Sigmoid colon (tissue), 7 donors: ENCODE data around the gene ARHGEF17. TPM values are rescaled to one million over a fixed set of nuclear protein-coding genes. Genes with fewer than 3 reads are reported as not detected.

Source experiments
- DNase-seq: peaks from one replicate; pipeline ENCODE4 v3.0.0-alpha.2; 2019
- H3K27ac ChIP-seq, 4 donors: fragments of 200-600 bp; sonication (generic); one replicate each; pipeline ENCODE4 v1.5.1; 2016 to 2019; ENCODE audit warnings: mild to moderate bottlenecking in 1 of 4
- H3K27me3 ChIP-seq, 3 donors: fragments of 200-600 bp; sonication (generic); one replicate each; pipeline ENCODE4 v1.5.1; 2019; ENCODE audit warnings: mild to moderate bottlenecking in 1 of 3
- H3K36me3 ChIP-seq, 4 donors: fragments of 200-600 bp; sonication (generic); one replicate each; pipeline ENCODE4 v1.5.1; 2016 to 2019
- H3K4me1 ChIP-seq, 4 donors: fragments of 200-600 bp; sonication (generic); one replicate each; pipeline ENCODE4 v1.5.1; 2017 to 2019
- H3K4me3 ChIP-seq, 4 donors: fragments of 200-600 bp; sonication (generic); one replicate each; pipeline ENCODE4 v1.5.1; 2017 to 2019; ENCODE audit warnings: mild to moderate bottlenecking in 2 of 4, moderate library complexity in 1 of 4
- H3K9me3 ChIP-seq, 4 donors: fragments of 200-600 bp in 3 of 4; sonication (generic) in 3 of 4; one replicate each; pipeline versions ENCODE4 v1.5.1 to v1.6.1; 2013 to 2019
- EP300 ChIP-seq, 4 donors: sonication (generic); formaldehyde crosslinking; IDR thresholded peaks; one replicate each; pipeline ENCODE4 v1.6.1; 2017; ENCODE audit warnings: antibody characterized with exemption in 4 of 4
- POLR2A ChIP-seq, 2 donors: fragments of 450-650 bp; IDR thresholded peaks; one replicate each; pipeline ENCODE4 v1.6.1; 2016; ENCODE audit warnings: antibody characterized with exemption in 2 of 2, mild to moderate bottlenecking in 2 of 2, moderate library complexity in 2 of 2
- POLR2AphosphoS5 ChIP-seq, 4 donors: sonication (generic); formaldehyde crosslinking; IDR thresholded peaks; one replicate each; pipeline ENCODE4 v1.6.1; 2017; ENCODE audit warnings: antibody characterized with exemption in 4 of 4
- WGBS, 2 donors: extraction: QIAGEN DNeasy Blood & Tissue Kit; methylation state at CpG; one replicate each; pipeline ENCODE4 v1.1.7; 2013; 5-methylcytosine and 5-hydroxymethylcytosine counted together
- intact Hi-C: fragments of 100-400 bp; cut with DNase I; formaldehyde crosslinking; loops from one replicate; pipeline ENCODE4 v1.15.1; 2023
- polyA plus RNA-seq, 3 donors: library from polyadenylated mRNA; stranded (reverse); fragments of 200-250 nt; gene quantifications; one replicate each; pipeline ENCODE4 v1.2.3, GENCODE V29; 2013
- total RNA-seq, 4 donors: library from RNA; depleted of rRNA; stranded (reverse); fragments of >200 nt; gene quantifications; one replicate each; pipeline ENCODE4 v1.1.0, GENCODE V29; 2016
- TF ChIP-seq, protein P1 (sequence below), 4 experiments: fragments of 450-650 bp in 3 of 4; fragments of 200-600 bp in 1 of 4; IDR thresholded peaks; one replicate each; pipeline ENCODE4 v1.5.1; 2016 to 2019; ENCODE audit warnings: antibody characterized with exemption in 4 of 4, mild to moderate bottlenecking in 3 of 4, moderate library complexity in 2 of 4
- donor health status: healthy with polysubstance abuse.
- donor health status: Bipolar disorder and iron deficiency.
- donor health status: healthy.

The ARHGEF17 gene
- total and polyA plus RNA-seq, 7 donors: 1.8 to 104 (median 38.2) TPM

DNA sequence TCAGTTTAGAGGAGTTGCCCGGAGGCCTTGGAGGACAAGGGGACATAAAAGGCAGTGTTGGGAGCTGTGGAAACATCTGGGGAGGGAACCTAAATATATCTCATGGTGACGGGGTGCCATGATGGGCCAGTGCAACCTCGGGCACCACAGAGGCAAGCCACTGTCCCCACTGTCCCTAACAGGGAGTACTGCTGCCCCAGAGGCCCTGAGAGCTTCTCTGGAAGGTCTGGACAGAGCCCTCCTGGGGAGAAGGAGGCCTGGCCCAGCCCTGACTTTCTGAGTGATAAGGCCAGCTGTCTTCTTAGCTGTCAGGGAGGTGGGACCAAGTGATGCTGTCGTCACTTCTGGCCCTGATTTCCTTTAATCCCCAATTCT is 41.4 kb upstream of the ARHGEF17 start:
- intact Hi-C loops: no loop called here
- no peaks in the 10 kb centered on the region for H3K36me3 ChIP-seq
- H3K27me3 ChIP-seq: peaks cover 11 to 27% (median 22%) of the 10 kb centered on the region in 3 donors
- H3K27ac ChIP-seq: no peak overlapping the region
- H3K4me1 ChIP-seq: peaks cover 0 to 7% (median 6%) of the 10 kb centered on the region in 4 donors
- peak; percentile 48 for DNase-seq
- H3K4me3 ChIP-seq: no peak overlapping the region
- WGBS, 2 donors: 85 to 86% methylated on average over 4 of the region's 4 CpGs
- H3K9me3 ChIP-seq: no peaks in the 10 kb centered on the region
- TF ChIP-seq EP300 (IDR thresholded peaks at IDR 0.05) (no peak), POLR2AphosphoS5 (IDR thresholded peaks at IDR 0.05) (no peak), POLR2A (IDR thresholded peaks at IDR 0.05) (no peak)
- TF ChIP-seq, protein P1, sequence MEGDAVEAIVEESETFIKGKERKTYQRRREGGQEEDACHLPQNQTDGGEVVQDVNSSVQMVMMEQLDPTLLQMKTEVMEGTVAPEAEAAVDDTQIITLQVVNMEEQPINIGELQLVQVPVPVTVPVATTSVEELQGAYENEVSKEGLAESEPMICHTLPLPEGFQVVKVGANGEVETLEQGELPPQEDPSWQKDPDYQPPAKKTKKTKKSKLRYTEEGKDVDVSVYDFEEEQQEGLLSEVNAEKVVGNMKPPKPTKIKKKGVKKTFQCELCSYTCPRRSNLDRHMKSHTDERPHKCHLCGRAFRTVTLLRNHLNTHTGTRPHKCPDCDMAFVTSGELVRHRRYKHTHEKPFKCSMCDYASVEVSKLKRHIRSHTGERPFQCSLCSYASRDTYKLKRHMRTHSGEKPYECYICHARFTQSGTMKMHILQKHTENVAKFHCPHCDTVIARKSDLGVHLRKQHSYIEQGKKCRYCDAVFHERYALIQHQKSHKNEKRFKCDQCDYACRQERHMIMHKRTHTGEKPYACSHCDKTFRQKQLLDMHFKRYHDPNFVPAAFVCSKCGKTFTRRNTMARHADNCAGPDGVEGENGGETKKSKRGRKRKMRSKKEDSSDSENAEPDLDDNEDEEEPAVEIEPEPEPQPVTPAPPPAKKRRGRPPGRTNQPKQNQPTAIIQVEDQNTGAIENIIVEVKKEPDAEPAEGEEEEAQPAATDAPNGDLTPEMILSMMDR (IDR thresholded peaks at IDR 0.05): no peak

DNA sequence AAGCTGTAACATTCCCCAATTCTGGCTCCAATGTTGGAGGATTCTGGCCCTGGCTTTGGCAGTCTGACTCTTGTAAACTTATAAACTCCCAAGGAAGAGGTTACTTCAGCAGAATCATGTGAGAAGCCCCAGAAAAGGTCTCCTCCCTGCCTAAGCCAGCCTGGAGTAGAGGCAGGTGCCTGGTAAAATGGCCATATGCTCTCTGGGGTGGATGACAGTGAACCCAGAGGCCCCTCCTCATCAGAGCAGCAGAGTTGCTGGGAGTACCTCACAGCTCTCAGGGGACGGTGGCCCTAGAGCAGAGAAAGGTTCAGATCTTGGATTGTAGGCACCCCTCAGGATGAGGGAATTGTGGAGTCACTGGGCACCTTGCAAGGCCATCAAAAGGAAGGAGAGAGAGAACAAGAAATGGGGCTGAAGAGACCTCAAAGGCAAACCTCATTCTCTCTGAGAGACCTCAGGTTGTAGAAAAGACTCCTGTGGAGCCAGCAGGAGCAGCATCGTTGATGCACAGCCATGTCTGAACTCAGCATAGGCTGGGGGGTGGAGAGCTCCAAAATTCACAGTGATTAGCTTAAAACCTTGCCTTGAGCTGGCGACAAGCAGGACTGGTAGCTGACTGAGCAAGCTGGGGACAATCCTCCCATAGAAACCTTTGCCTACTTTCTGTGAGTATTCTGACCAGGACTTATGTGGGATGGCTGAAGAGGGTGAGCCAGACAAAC is 40.8 kb upstream of the ARHGEF17 start:
- Histone ChIP-seq H3K4me3 (no peak overlapping the region), H3K36me3 (no peaks in the 10 kb centered on the region), H3K27ac (no peak overlapping the region), H3K4me1 (peaks cover 0 to 7% (median 6%) of the 10 kb centered on the region in 4 donors), H3K27me3 (peaks cover 11 to 27% (median 22%) of the 10 kb centered on the region in 3 donors), H3K9me3 (no peaks in the 10 kb centered on the region)
- intact Hi-C loops: no loop called here
- no peak for DNase-seq
- 81 to 84% methylated on average over 3 of the region's 3 CpGs for WGBS, 2 donors
- TF ChIP-seq POLR2A (IDR thresholded peaks at IDR 0.05) (no peak), EP300 (IDR thresholded peaks at IDR 0.05) (no peak), POLR2AphosphoS5 (IDR thresholded peaks at IDR 0.05) (no peak)
- TF ChIP-seq, protein P1 (IDR thresholded peaks at IDR 0.05): no peak

DNA sequence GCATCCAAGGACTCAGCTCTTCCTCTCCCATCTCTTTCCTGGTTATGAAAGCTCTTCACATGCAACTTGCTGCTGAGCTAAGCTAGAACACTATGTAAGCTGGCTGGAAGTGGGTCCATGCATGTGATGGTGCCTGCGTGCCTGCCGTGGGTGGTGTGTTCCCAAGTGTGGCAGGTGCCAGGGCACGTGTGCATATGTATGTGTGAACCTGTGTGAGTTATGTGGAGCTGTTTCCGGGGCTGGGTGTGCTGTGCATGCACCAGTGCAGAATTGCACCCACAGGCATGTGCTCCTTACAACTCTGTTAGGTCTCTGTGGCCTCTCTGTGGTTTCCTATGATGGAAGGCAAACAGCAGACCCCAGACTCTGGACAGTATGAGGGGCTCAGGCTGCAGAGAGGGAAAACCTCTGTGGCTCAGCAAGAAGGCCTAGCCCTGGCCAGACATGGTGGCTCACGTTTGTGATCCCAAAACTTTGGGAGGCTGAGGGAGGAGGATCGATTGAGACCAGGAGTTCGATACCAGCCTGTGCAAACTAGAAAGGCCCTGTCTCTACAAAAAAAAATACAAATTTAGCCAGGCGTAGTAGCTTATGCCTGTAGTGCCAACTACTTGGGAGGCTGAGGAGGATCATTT is 40.1 kb upstream of the ARHGEF17 start:
- H3K27ac ChIP-seq: no peak overlapping the region
- no peak overlapping the region for H3K4me3 ChIP-seq
- no peaks in the 10 kb centered on the region for H3K36me3 ChIP-seq
- H3K9me3 ChIP-seq: no peaks in the 10 kb centered on the region
- peak; percentile 45 for DNase-seq
- H3K27me3 ChIP-seq: peaks cover 11 to 27% (median 22%) of the 10 kb centered on the region in 3 donors
- H3K4me1 ChIP-seq: peaks cover 0 to 7% (median 6%) of the 10 kb centered on the region in 4 donors
- TF ChIP-seq, protein P1 (IDR thresholded peaks at IDR 0.05): no peak
- no peak for TF ChIP-seq POLR2AphosphoS5 (IDR thresholded peaks at IDR 0.05)
- WGBS, 2 donors: 88 to 90% methylated on average over 8 of the region's 8 CpGs
- intact Hi-C loops: no loop called here

DNA sequence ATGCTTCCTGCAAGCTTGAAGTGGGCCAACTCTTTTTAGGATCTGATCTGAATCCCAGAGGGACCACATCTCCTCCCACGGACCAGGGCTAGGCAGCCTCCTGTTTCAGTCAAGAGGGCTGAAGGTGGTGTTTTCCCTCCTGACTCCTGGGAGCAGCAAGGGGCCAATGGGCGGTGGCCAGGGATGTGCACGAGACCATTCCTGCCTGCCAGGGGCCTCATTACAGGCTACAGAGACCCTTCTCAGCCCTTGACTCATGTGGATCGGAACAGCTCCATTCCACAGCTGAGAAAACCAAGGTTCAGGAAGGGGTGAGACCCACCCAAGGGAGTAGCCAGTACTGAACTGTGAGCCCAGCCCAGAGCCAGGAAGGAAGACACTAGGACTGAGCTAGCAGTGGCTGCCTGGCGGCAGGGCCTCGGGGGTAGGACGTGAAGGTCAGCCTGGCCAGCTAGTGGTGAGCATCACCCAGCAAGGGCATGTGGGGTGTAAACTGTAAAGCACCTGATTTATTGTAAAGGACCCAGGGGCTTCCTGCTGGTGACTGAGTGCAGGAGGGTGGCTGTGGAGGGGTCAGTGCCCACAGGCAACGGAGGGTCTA is 39.3 kb upstream of the ARHGEF17 start:
- Histone ChIP-seq H3K4me1 (peaks cover 0 to 7% (median 6%) of the 10 kb centered on the region in 4 donors), H3K4me3 (no peak overlapping the region), H3K27ac (no peak overlapping the region), H3K27me3 (peaks cover 11 to 24% (median 17%) of the 10 kb centered on the region in 3 donors), H3K36me3 (no peaks in the 10 kb centered on the region), H3K9me3 (no peaks in the 10 kb centered on the region)
- intact Hi-C loops: no loop called here
- no peak for TF ChIP-seq POLR2AphosphoS5 (IDR thresholded peaks at IDR 0.05)
- TF ChIP-seq, protein P1 (IDR thresholded peaks at IDR 0.05): no peak
- TF ChIP-seq EP300 (IDR thresholded peaks at IDR 0.05): no peak
- TF ChIP-seq POLR2A (IDR thresholded peaks at IDR 0.05): no peak
- DNase-seq: peak; percentile 54
- 90 to 92% methylated on average over 8 of the region's 8 CpGs for WGBS, 2 donors
